HFF-Myc (cell line): Measurements from ENCODE around the gene ANKDD1A.

ENCODE experiments used
- DNase-seq: peaks from one replicate; pipeline ENCODE4 v3.0.0-alpha.2; 2011; ENCODE audit warnings: low read depth; ENCODE audit errors: extremely low read depth
- H3K4me3 ChIP-seq: replicated peaks from 2 replicates; pipeline ENCODE4 v1.5.1; 2011; ENCODE audit warnings: low read depth, mild to moderate bottlenecking, control low read depth, low read length
- TF ChIP-seq, protein P1 (sequence below): IDR thresholded peaks from 2 replicates; pipeline ENCODE4 v1.5.1; 2012; ENCODE audit warnings: mild to moderate bottlenecking, low read depth, low read length, control low read depth; ENCODE audit errors: missing control alignments

Gene ANKDD1A

DNA sequence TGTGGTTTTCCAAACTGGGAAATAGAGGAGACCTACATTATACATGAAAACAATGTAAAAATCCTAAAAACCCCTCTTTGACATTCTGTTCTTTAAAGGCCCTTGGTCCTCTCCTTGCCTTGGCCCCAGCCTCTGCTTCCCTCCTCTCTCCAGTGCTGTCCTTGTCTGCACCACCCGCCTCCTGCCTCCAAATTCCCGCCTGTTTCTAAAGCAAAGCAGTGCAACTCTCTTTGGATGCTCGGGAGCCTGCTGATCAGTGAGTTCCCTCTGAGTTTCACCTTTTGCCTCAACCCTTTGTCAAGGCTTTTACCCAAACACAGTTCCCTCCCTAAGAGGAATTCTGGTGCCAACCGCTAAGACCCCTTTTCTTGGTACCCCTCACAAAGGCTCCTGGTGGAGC lies 8.0 kb downstream of the ANKDD1A start:
- H3K4me3 ChIP-seq = no peak overlapping the region
- TF ChIP-seq, protein P1, sequence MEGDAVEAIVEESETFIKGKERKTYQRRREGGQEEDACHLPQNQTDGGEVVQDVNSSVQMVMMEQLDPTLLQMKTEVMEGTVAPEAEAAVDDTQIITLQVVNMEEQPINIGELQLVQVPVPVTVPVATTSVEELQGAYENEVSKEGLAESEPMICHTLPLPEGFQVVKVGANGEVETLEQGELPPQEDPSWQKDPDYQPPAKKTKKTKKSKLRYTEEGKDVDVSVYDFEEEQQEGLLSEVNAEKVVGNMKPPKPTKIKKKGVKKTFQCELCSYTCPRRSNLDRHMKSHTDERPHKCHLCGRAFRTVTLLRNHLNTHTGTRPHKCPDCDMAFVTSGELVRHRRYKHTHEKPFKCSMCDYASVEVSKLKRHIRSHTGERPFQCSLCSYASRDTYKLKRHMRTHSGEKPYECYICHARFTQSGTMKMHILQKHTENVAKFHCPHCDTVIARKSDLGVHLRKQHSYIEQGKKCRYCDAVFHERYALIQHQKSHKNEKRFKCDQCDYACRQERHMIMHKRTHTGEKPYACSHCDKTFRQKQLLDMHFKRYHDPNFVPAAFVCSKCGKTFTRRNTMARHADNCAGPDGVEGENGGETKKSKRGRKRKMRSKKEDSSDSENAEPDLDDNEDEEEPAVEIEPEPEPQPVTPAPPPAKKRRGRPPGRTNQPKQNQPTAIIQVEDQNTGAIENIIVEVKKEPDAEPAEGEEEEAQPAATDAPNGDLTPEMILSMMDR = no peak
- DNase-seq = no peak

DNA sequence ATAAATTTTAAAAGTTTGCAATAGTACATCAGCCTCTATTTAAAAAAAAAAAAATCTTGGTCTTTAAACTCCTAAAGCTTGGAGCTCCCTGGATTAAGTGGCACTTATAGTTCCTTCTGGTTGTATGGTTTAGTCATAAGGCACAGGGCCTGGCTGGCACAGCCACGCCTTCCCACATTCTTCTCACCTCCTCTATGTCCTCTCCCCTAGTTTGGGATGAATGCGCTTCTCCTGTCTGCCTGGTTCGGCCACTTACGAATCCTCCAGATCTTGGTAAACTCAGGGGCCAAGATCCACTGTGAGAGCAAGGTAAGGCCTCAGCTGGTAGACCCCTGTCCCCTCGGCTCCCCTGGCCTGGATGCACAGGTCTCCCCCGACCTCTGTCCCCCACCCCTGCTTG lies 10.0 kb downstream of the ANKDD1A start:
- TF ChIP-seq, protein P1 = no peak
- DNase-seq = no peak
- H3K4me3 ChIP-seq = no peak overlapping the region

GRCh38 chr15:64923546-64923945 lies 11.8 kb downstream of the ANKDD1A start:
- TF ChIP-seq, protein P1 = no peak
- DNase-seq = no peak
- H3K4me3 ChIP-seq = no peak overlapping the region

- no peak for DNase-seq
- TF ChIP-seq, protein P1 = no peak
- H3K4me3 ChIP-seq = no peak overlapping the region
Observed at GRCh38 chr15:64925335-64926330, 13.9 kb downstream of the ANKDD1A start.

DNA sequence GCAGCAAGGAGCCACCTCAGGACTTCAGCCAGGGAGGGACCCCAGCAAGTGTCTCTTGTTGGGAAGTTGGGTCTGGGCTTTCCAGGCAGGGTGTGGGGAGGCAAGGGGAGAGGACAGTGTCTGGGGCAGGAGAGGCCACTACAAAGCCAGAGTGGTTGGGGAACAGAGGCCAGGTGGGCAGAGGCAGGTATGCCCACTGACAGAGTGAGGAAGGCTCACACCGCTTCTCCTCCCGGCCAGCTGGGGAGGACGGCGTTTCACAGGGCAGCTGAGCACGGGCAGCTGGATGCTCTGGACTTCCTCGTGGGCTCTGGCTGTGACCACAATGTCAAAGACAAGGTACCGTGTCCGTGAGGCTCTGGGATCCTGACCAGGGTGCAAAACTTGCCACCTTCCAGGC lies 15.0 kb downstream of the ANKDD1A start:
- TF ChIP-seq, protein P1 = no peak
- no peak for DNase-seq
- no peak overlapping the region for H3K4me3 ChIP-seq

DNA sequence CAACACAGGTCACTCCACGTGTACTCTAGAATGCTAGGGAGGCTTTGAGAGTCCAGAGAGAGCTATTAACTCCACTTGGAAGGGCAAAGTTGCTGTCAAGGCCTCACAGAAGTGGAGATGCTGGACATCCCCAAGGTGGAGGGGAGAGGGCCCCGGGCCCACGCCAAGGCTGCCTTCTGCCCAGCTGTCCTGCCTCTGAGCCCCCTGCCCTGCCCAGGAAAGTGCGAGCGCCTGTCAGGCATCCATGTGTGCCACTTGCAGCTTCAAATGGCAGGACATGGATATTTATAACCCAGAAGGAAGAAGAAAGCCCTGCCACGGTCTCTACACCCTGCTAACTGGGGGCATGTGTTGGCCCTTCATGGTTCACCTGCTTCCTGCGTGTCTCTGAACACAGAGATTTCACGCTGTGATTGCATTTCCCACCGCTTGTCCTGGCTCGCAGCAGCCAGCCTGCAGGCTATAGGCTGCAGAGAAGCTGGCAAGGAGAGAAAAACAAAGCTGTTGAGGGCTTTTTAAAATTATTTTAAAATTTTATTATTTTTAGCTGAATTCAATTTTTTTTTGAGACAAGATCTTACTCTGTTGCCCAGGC lies 17.0 kb downstream of the ANKDD1A start:
- no peak for DNase-seq
- no peak overlapping the region for H3K4me3 ChIP-seq
- TF ChIP-seq, protein P1 = no peak
